GM12878 (cell line): Measurements from ENCODE around the gene EIF4B. TPM values are rescaled to one million over a fixed set of nuclear protein-coding genes. Genes with fewer than 3 reads are reported as not detected.

Source experiments
- ATAC-seq: fragments of 200-7000 bp; cut with Tn5 transposase; 3 replicates; pipeline ENCODE4 v1.9.1; 2020; ENCODE audit warnings: mild to moderate bottlenecking, moderate library complexity
- BruUV-seq: library from RNA; stranded (reverse); fragments of 400-500 nt; replicated peaks from 2 replicates; lab custom pipeline; 2021; lab: Mats Ljungman, UMichigan
- CTCF ChIA-PET: fragments of 300-600 bp; sonication (Branson Sonifier 250); formaldehyde crosslinking; extraction: SDS; loops from one replicate; lab custom pipeline; 2021; ENCODE audit warnings: inconsistent platforms; lab: Yijun Ruan, JAX
- POLR2A ChIA-PET: fragments of 350-600 bp; formaldehyde crosslinking; extraction: SDS; loops from one replicate; lab custom pipeline; 2021; ENCODE audit warnings: inconsistent platforms; lab: Charles Lee
- RAD21 ChIA-PET: fragments of 300-600 bp; sonication (Branson Sonifier 250); formaldehyde crosslinking; loops from one replicate; lab custom pipeline; 2023; ENCODE audit warnings: antibody characterized with exemption; ENCODE audit not compliant: unreplicated experiment; lab: Charles Lee
- SMC1A ChIA-PET: fragments of 300-600 bp; sonication (Branson Sonifier 250); formaldehyde crosslinking; loops from one replicate; lab custom pipeline; 2023; ENCODE audit not compliant: unreplicated experiment, uncharacterized antibody; lab: Charles Lee
- DNase-seq: peaks from one replicate; pipeline ENCODE4 v3.0.0-alpha.2; 2011; ENCODE audit warnings: low read depth, low spot score
- FAIRE-seq: peaks from 3 replicates; lab custom pipeline; 2011; peaks lifted over from hg19 to GRCh38; lab: Jason Lieb, UNC
- H2AFZ ChIP-seq: 2 replicates; pipeline ENCODE4 v1.6.0; 2011; ENCODE audit warnings: low read depth, low read length, control low read depth; ENCODE audit not compliant: control insufficient read depth
- H3K27ac ChIP-seq: 2 replicates; pipeline ENCODE4 v1.5.1; 2011; ENCODE audit warnings: control low read depth; ENCODE audit not compliant: control insufficient read depth, insufficient read depth
- H3K27me3 ChIP-seq, 2 experiments: replicated peaks in 1 of 2; 2 replicates each; pipeline versions ENCODE4 v1.6.0 to v1.6.1; 2011; ENCODE audit warnings: low read length in 1 of 2; ENCODE audit not compliant: control insufficient read depth in 2 of 2, insufficient read depth in 2 of 2
- H3K36me3 ChIP-seq, 2 experiments: 2 replicates each; pipeline ENCODE4 v1.5.1; 2011; ENCODE audit warnings: low read length in 1 of 2; ENCODE audit not compliant: control insufficient read depth in 2 of 2, insufficient read depth in 2 of 2
- H3K4me1 ChIP-seq: 2 replicates; pipeline ENCODE4 v1.6.1; 2011; ENCODE audit warnings: mild to moderate bottlenecking, low read length, moderate library complexity, mixed read lengths; ENCODE audit not compliant: control insufficient read depth, insufficient read depth
- H3K4me2 ChIP-seq: 2 replicates; pipeline ENCODE4 v1.6.0; 2011; ENCODE audit warnings: control low read depth; ENCODE audit not compliant: control insufficient read depth, insufficient read depth
- H3K4me3 ChIP-seq: fragments of 200-600 bp; sonication (generic); 2 replicates; pipeline ENCODE4 v1.5.1; 2016
- H3K79me2 ChIP-seq: 2 replicates; pipeline ENCODE4 v1.6.0; 2011; ENCODE audit warnings: low read length; ENCODE audit not compliant: control insufficient read depth, insufficient read depth
- H3K9ac ChIP-seq: 2 replicates; pipeline ENCODE4 v1.8.0; 2011; ENCODE audit warnings: low read length, control low read depth, mixed read lengths; ENCODE audit not compliant: control insufficient read depth, insufficient read depth
- H3K9me3 ChIP-seq: replicated peaks from 3 replicates; pipeline ENCODE4 v1.5.1; 2011; ENCODE audit warnings: mild to moderate bottlenecking, low read length; ENCODE audit not compliant: control insufficient read depth, insufficient read depth
- H4K20me1 ChIP-seq: 2 replicates; pipeline ENCODE4 v1.6.0; 2011; ENCODE audit not compliant: control insufficient read depth, insufficient read depth
- BMI1 ChIP-seq: fragments of 450-650 bp; IDR thresholded peaks from 2 replicates; pipeline ENCODE4 v1.6.1; 2016; ENCODE audit warnings: mild to moderate bottlenecking, moderate library complexity, borderline replicate concordance
- CHD4 ChIP-seq: fragments of 200-600 bp; sonication (generic); IDR thresholded peaks from 2 replicates; pipeline ENCODE4 v1.6.1; 2016; ENCODE audit warnings: mild to moderate bottlenecking
- DPF2 ChIP-seq: fragments of 450-650 bp; IDR thresholded peaks from 2 replicates; pipeline ENCODE4 v1.6.1; 2017; ENCODE audit warnings: mild to moderate bottlenecking
- EED ChIP-seq: sonication (generic); IDR thresholded peaks from 2 replicates; pipeline ENCODE4 v1.6.1; 2016; ENCODE audit warnings: antibody characterized with exemption, low read depth
- EP300 ChIP-seq, 2 experiments: fragments of 150-350 bp in 1 of 2; IDR thresholded peaks; 2 replicates each; pipeline ENCODE4 v1.6.1; 2011 to 2012; ENCODE audit warnings: low read depth in 2 of 2, low read length in 2 of 2, borderline replicate concordance in 1 of 2, improper control_type of control experiment in 1 of 2, inconsistent platforms in 1 of 2; ENCODE audit not compliant: control insufficient read depth in 1 of 2
- GATAD2B ChIP-seq: fragments of 450-650 bp; conservative IDR thresholded peaks from 2 replicates; pipeline ENCODE4 v1.6.1; 2017; ENCODE audit warnings: low read depth, mild to moderate bottlenecking, moderate library complexity
- IRF4 ChIP-seq: IDR thresholded peaks from 2 replicates; pipeline ENCODE4 v1.6.1; 2011; ENCODE audit warnings: low read depth, low read length
- MXI1 ChIP-seq: fragments of 150-350 bp; IDR thresholded peaks from 2 replicates; pipeline ENCODE4 v1.6.1; 2011; ENCODE audit warnings: low read depth, mild to moderate bottlenecking, inconsistent platforms, low read length, improper control_type of control experiment
- NFYA ChIP-seq: IDR thresholded peaks from 2 replicates; pipeline ENCODE4 v1.6.1; 2011; ENCODE audit warnings: low read depth, mild to moderate bottlenecking, low read length, improper control_type of control experiment, borderline replicate concordance
- NFYB ChIP-seq: IDR thresholded peaks from 2 replicates; pipeline ENCODE4 v1.6.1; 2011; ENCODE audit warnings: low read depth, mild to moderate bottlenecking, low read length, improper control_type of control experiment, moderate library complexity; ENCODE audit not compliant: insufficient read depth
- SRF ChIP-seq, 2 experiments: IDR thresholded peaks; 2 replicates each; pipeline ENCODE4 v1.6.1; 2011; ENCODE audit warnings: low read depth in 2 of 2, low read length in 2 of 2, mild to moderate bottlenecking in 1 of 2, moderate library complexity in 1 of 2
- STAT3 ChIP-seq: IDR thresholded peaks from 2 replicates; pipeline ENCODE4 v1.6.1; 2011; ENCODE audit warnings: low read depth, low read length, improper control_type of control experiment
- TAF1 ChIP-seq: IDR thresholded peaks from 2 replicates; pipeline ENCODE4 v1.6.1; 2011; ENCODE audit warnings: mild to moderate bottlenecking, low read depth, low read length, borderline replicate concordance
- ZNF207 ChIP-seq: fragments of 450-650 bp; IDR thresholded peaks from 2 replicates; pipeline ENCODE4 v1.6.1; 2014; ENCODE audit warnings: antibody characterized with exemption, mild to moderate bottlenecking, borderline replicate concordance
- WGBS: methylation state at CpG from one replicate; pipeline ENCODE4 v1.1.6; 2016; ENCODE audit warnings: low lambda C conversion rate; ENCODE audit not compliant: insufficient replicate concordance, insufficient coverage; ENCODE audit errors: missing lambda C conversion rate; 5-methylcytosine and 5-hydroxymethylcytosine counted together
- in situ Hi-C: fragments of 300-500 bp; cut with MboI; formaldehyde crosslinking; loops from 9 replicates; pipeline ENCODE4 v1.14.3; 2018; ENCODE audit warnings: mixed read lengths
- intact Hi-C: fragments of 100-400 bp; cut with micrococcal nuclease; formaldehyde crosslinking; loops from one replicate; pipeline ENCODE4 v1.14.2; 2022; ENCODE audit not compliant: unreplicated experiment
- polyA plus RNA-seq, 11 experiments: library from polyadenylated mRNA; depleted of rRNA in 4 of 11; unstranded in 6 of 11; stranded (reverse) in 5 of 11; fragments of >200 nt; fragmentation: Nextera tagmentation in 4 of 11; fragmentation: Illumina TruSeq in 1 of 11; extraction: Ambion mirVana in 4 of 11; extraction: Trizol in 1 of 11; gene quantifications; 1 replicate in 1 of 11; 2 replicates in 10 of 11; pipeline versions ENCODE4 v1.2.1 to v1.2.3, GENCODE V29; 2011 to 2016; ENCODE audit warnings: inconsistent platforms in 2 of 11, missing spikeins in 2 of 11, low read depth in 1 of 11
- total RNA-seq, 4 experiments: library from RNA; depleted of rRNA in 3 of 4; stranded (reverse); fragments of >200 nt in 3 of 4; fragmentation: Illumina TruSeq in 1 of 4; extraction: Trizol in 1 of 4; gene quantifications; 2 replicates each; pipeline versions ENCODE4 v1.2.1 to v1.2.3, GENCODE V29; 2013 to 2021
- TF ChIP-seq, protein P1 (sequence below): fragments of 450-650 bp; IDR thresholded peaks from 2 replicates; pipeline ENCODE4 v1.6.1; 2016; ENCODE audit warnings: mild to moderate bottlenecking
- TF ChIP-seq, protein P2 (sequence below): fragments of 450-650 bp; IDR thresholded peaks from 2 replicates; pipeline ENCODE4 v1.6.1; 2014; ENCODE audit warnings: mild to moderate bottlenecking
- TF ChIP-seq, protein P3 (sequence below): IDR thresholded peaks from 2 replicates; pipeline ENCODE4 v1.6.1; 2012; ENCODE audit warnings: low read length, inconsistent platforms

EIF4B gene
- total and polyA plus RNA-seq, 10 of the 15 experiments (the other 5 are each of a cell fraction or from before 2014, with no cell fraction given) = 123 to 752 (median 431) TPM

GRCh38 chr12:52992699-52993557 is 13.3 kb upstream of the EIF4B start:
- BruUV-seq = no TSS peak
- intact Hi-C loops = no loop called here
- no peak for TF ChIP-seq EED
- no peak for TF ChIP-seq EP300 (IDR thresholded peaks at IDR 0.05; ENCODE audit: borderline replicate concordance in 1 of 2, control insufficient read depth in 1 of 2, low read depth in 2 of 2, low read length in 2 of 2)
- TF ChIP-seq NFYB = no peak
- TF ChIP-seq TAF1 = no peak
- TF ChIP-seq IRF4 = no peak
- TF ChIP-seq STAT3 = no peak
- TF ChIP-seq, protein P1, sequence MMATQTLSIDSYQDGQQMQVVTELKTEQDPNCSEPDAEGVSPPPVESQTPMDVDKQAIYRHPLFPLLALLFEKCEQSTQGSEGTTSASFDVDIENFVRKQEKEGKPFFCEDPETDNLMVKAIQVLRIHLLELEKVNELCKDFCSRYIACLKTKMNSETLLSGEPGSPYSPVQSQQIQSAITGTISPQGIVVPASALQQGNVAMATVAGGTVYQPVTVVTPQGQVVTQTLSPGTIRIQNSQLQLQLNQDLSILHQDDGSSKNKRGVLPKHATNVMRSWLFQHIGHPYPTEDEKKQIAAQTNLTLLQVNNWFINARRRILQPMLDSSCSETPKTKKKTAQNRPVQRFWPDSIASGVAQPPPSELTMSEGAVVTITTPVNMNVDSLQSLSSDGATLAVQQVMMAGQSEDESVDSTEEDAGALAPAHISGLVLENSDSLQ = no peak
- TF ChIP-seq MXI1 = no peak
- TF ChIP-seq, protein P2, sequence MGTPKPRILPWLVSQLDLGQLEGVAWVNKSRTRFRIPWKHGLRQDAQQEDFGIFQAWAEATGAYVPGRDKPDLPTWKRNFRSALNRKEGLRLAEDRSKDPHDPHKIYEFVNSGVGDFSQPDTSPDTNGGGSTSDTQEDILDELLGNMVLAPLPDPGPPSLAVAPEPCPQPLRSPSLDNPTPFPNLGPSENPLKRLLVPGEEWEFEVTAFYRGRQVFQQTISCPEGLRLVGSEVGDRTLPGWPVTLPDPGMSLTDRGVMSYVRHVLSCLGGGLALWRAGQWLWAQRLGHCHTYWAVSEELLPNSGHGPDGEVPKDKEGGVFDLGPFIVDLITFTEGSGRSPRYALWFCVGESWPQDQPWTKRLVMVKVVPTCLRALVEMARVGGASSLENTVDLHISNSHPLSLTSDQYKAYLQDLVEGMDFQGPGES = no peak
- TF ChIP-seq SRF (IDR thresholded peaks at IDR 0.05; ENCODE audit: low read depth in 2 of 2, low read length in 2 of 2) = no peak
- TF ChIP-seq DPF2 = no peak
- TF ChIP-seq CHD4 = no peak
- no peak for TF ChIP-seq ZNF207
- TF ChIP-seq BMI1 = no peak
- TF ChIP-seq, protein P3, sequence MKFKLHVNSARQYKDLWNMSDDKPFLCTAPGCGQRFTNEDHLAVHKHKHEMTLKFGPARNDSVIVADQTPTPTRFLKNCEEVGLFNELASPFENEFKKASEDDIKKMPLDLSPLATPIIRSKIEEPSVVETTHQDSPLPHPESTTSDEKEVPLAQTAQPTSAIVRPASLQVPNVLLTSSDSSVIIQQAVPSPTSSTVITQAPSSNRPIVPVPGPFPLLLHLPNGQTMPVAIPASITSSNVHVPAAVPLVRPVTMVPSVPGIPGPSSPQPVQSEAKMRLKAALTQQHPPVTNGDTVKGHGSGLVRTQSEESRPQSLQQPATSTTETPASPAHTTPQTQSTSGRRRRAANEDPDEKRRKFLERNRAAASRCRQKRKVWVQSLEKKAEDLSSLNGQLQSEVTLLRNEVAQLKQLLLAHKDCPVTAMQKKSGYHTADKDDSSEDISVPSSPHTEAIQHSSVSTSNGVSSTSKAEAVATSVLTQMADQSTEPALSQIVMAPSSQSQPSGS = no peak
- TF ChIP-seq NFYA = no peak
- no peak for TF ChIP-seq GATAD2B
- FAIRE-seq (no peak), DNase-seq (no peak), ATAC-seq (no peak)
- Histone ChIP-seq H3K9ac (no peak overlapping the region), H3K27ac (no peak overlapping the region), H3K9me3 (no peaks in the 10 kb centered on the region), H4K20me1 (no peaks in the 10 kb centered on the region), H3K36me3 (no peaks in the 10 kb centered on the region), H2AFZ (no peak overlapping the region), H3K27me3 (no peaks in the 10 kb centered on the region), H3K4me1 (no peaks in the 10 kb centered on the region), H3K4me3 (no peak overlapping the region), H3K79me2 (no peaks in the 10 kb centered on the region), H3K4me2 (no peak overlapping the region)
- in situ Hi-C loops = loop anchor here (25.0 kb wide), 1 partner anchor 606 kb away; the partner anchor contains the start of gene KRT84
- SMC1A ChIA-PET = interaction anchor here (0.9 kb wide), 1 partner anchor 13 kb away, joined by 6 read pairs; the partner anchor contains the start of gene EIF4B
- CTCF ChIA-PET = interaction anchor here (0.6 to 2.6 kb wide), 6 partner anchors 9 to 114 kb away, joined by 3 to 19 read pairs (median 4); no protein-coding TSS in a partner anchor
- POLR2A ChIA-PET = no interaction called here
- WGBS = 28% methylated on average over 7 of the region's 7 CpGs
- RAD21 ChIA-PET = no interaction called here
